Measurements from ENCODE around the gene ANTXRL. TPM values are rescaled to one million over a fixed set of nuclear protein-coding genes. Genes with fewer than 3 reads are reported as not detected.
"Not testable (repeated sequence)": the region's sequence is repeated elsewhere in the genome, so short reads cannot be mapped to it uniquely, and the experiment has no call there.

The ANTXRL gene
- total RNA-seq, 1 donor from 2014 or later = not detected

GRCh38 chr10:46271795-46272499 lies 14.8 kb upstream of the ANTXRL start:
- DNase-seq (ENCODE audit: low spot score); intact Hi-C loops (cut with micrococcal nuclease): not testable (repeated sequence)

GRCh38 chr10:46272863-46273415 lies 13.9 kb upstream of the ANTXRL start:
- no peaks in the 10 kb centered on the region for H3K9me3 Mint-ChIP-seq
- H3K36me3 Mint-ChIP-seq (ENCODE audit: low read depth) = peaks cover 3% of the 10 kb centered on the region
- H3K27me3 Mint-ChIP-seq (ENCODE audit: insufficient read depth) = peaks cover 11% of the 10 kb centered on the region
- DNase-seq (ENCODE audit: low spot score) = no peak
- intact Hi-C loops (cut with micrococcal nuclease) = no loop called here
- peak overlapping the region; percentile 49 for H3K27ac Mint-ChIP-seq
- peak overlapping the region; percentile 25 for H3K4me3 Mint-ChIP-seq
- peaks cover 20% of the 10 kb centered on the region for H3K4me1 Mint-ChIP-seq (ENCODE audit: low read depth)

More at GRCh38 chr10:46271795-46272499, 14.8 kb upstream of the ANTXRL start:
- H3K9me3 Mint-ChIP-seq; H3K36me3 Mint-ChIP-seq (ENCODE audit: low read depth); H3K27me3 Mint-ChIP-seq (ENCODE audit: insufficient read depth): not testable (repeated sequence)
- peak overlapping the region; percentile 69 for H3K27ac Mint-ChIP-seq
- H3K4me1 Mint-ChIP-seq (ENCODE audit: low read depth) = peaks cover 20% of the 10 kb centered on the region
- H3K4me3 Mint-ChIP-seq = peak overlapping the region; percentile 40

GRCh38 chr10:46273506-46274477 lies 13.0 kb upstream of the ANTXRL start:
- intact Hi-C loops (cut with micrococcal nuclease) = no loop called here
- Mint-ChIP-seq H3K27me3 (ENCODE audit: insufficient read depth) (peaks cover 13% of the 10 kb centered on the region), H3K9me3 (no peaks in the 10 kb centered on the region), H3K4me3 (no peak overlapping the region), H3K4me1 (ENCODE audit: low read depth) (peaks cover 20% of the 10 kb centered on the region), H3K27ac (no peak overlapping the region), H3K36me3 (ENCODE audit: low read depth) (peaks cover 3% of the 10 kb centered on the region)
- DNase-seq (ENCODE audit: low spot score) = no peak

- Mint-ChIP-seq H3K4me3 (no peak overlapping the region), H3K9me3 (no peaks in the 10 kb centered on the region), H3K36me3 (ENCODE audit: low read depth) (no peaks in the 10 kb centered on the region), H3K27ac (no peak overlapping the region), H3K27me3 (ENCODE audit: insufficient read depth) (peaks cover 36% of the 10 kb centered on the region), H3K4me1 (ENCODE audit: low read depth) (peaks cover 18% of the 10 kb centered on the region)
- no peak for DNase-seq (ENCODE audit: low spot score)
- intact Hi-C loops (cut with micrococcal nuclease) = no loop called here
These were observed 9.0 kb upstream of the ANTXRL start for GRCh38 chr10:46277840-46278239.

GRCh38 chr10:46282421-46282831 lies 4.4 kb upstream of the ANTXRL start:
- H3K36me3 Mint-ChIP-seq (ENCODE audit: low read depth); H3K9me3 Mint-ChIP-seq; intact Hi-C loops (cut with micrococcal nuclease); DNase-seq (ENCODE audit: low spot score); H3K27ac Mint-ChIP-seq: not testable (repeated sequence)
- peaks cover 25% of the 10 kb centered on the region for H3K27me3 Mint-ChIP-seq (ENCODE audit: insufficient read depth)
- peaks cover 33% of the 10 kb centered on the region for H3K4me1 Mint-ChIP-seq (ENCODE audit: low read depth)
- H3K4me3 Mint-ChIP-seq = peak overlapping the region; percentile 79

GRCh38 chr10:46282842-46283574 lies 3.8 kb upstream of the ANTXRL start:
- no peaks in the 10 kb centered on the region for H3K9me3 Mint-ChIP-seq
- DNase-seq (ENCODE audit: low spot score) = peak; percentile 72
- peaks cover 33% of the 10 kb centered on the region for H3K4me1 Mint-ChIP-seq (ENCODE audit: low read depth)
- no peak overlapping the region for H3K27ac Mint-ChIP-seq
- intact Hi-C loops (cut with micrococcal nuclease) = no loop called here
- peaks cover 25% of the 10 kb centered on the region for H3K27me3 Mint-ChIP-seq (ENCODE audit: insufficient read depth)
- H3K4me3 Mint-ChIP-seq = peak overlapping the region; percentile 82
- H3K36me3 Mint-ChIP-seq (ENCODE audit: low read depth) = no peaks in the 10 kb centered on the region

GRCh38 chr10:46283580-46284285 lies 3.1 kb upstream of the ANTXRL start:
- Mint-ChIP-seq H3K4me3 (peak overlapping the region; percentile 82), H3K27ac (peak overlapping the region; percentile 56), H3K36me3 (ENCODE audit: low read depth) (no peaks in the 10 kb centered on the region), H3K27me3 (ENCODE audit: insufficient read depth) (peaks cover 23% of the 10 kb centered on the region), H3K4me1 (ENCODE audit: low read depth) (peaks cover 33% of the 10 kb centered on the region), H3K9me3 (no peaks in the 10 kb centered on the region)
- intact Hi-C loops (cut with micrococcal nuclease) = loop anchor here (1.0 to 2.0 kb wide), 2 partner anchors 15 to 261 kb away; no protein-coding TSS in a partner anchor
- DNase-seq (ENCODE audit: low spot score) = no peak

GRCh38 chr10:46284286-46285229 lies 2.2 kb upstream of the ANTXRL start:
- no peaks in the 10 kb centered on the region for H3K9me3 Mint-ChIP-seq
- peak overlapping the region; percentile 82 for H3K4me3 Mint-ChIP-seq
- peak; percentile 83 for DNase-seq (ENCODE audit: low spot score)
- intact Hi-C loops (cut with micrococcal nuclease) = loop anchor here (1.0 to 2.0 kb wide), 2 partner anchors 16 to 262 kb away; no protein-coding TSS in a partner anchor
- H3K27ac Mint-ChIP-seq = peak overlapping the region; percentile 56
- H3K4me1 Mint-ChIP-seq (ENCODE audit: low read depth) = peaks cover 33% of the 10 kb centered on the region
- H3K36me3 Mint-ChIP-seq (ENCODE audit: low read depth) = no peaks in the 10 kb centered on the region
- peaks cover 20% of the 10 kb centered on the region for H3K27me3 Mint-ChIP-seq (ENCODE audit: insufficient read depth)

- no peak for DNase-seq (ENCODE audit: low spot score)
- intact Hi-C loops (cut with micrococcal nuclease) = loop anchor here (2.0 kb wide), 1 partner anchor 262 kb away; no protein-coding TSS in a partner anchor
- Mint-ChIP-seq H3K4me1 (ENCODE audit: low read depth) (peaks cover 33% of the 10 kb centered on the region), H3K4me3 (peak overlapping the region; percentile 80), H3K36me3 (ENCODE audit: low read depth) (no peaks in the 10 kb centered on the region), H3K9me3 (no peaks in the 10 kb centered on the region), H3K27ac (no peak overlapping the region), H3K27me3 (ENCODE audit: insufficient read depth) (peaks cover 21% of the 10 kb centered on the region)
These were observed 1.5 kb upstream of the ANTXRL start for GRCh38 chr10:46285300-46285699.

GRCh38 chr10:46285966-46286620 lies 704 bp upstream of the ANTXRL start:
- DNase-seq (ENCODE audit: low spot score) = no peak
- Mint-ChIP-seq H3K27ac (no peak overlapping the region), H3K4me3 (no peak overlapping the region), H3K4me1 (ENCODE audit: low read depth) (peaks cover 26% of the 10 kb centered on the region), H3K27me3 (ENCODE audit: insufficient read depth) (peaks cover 20% of the 10 kb centered on the region), H3K9me3 (no peaks in the 10 kb centered on the region), H3K36me3 (ENCODE audit: low read depth) (no peaks in the 10 kb centered on the region)
- intact Hi-C loops (cut with micrococcal nuclease) = loop anchor here (2.0 kb wide), 1 partner anchor 263 kb away; no protein-coding TSS in a partner anchor

Measured in activated T-helper 1 cell treated with anti-CD3 and anti-CD28 coated beads, Interleukin-12 subunit alpha, Interleukin-12 subunit beta, Interleukin-2, Interleukin-4 antibody, amounts not matched to agents 30 ng/mL and 10 ng/mL and 1 ng/mL, durations not matched to agents 14 hours and 24 hours and 36 hours (primary cell).